Measurements from ENCODE around the gene SLIT3.
"Not testable (repeated sequence)": the region's sequence is repeated elsewhere in the genome, so short reads cannot be mapped to it uniquely, and the experiment has no call there.

The SLIT3 gene

GRCh38 chr5:169132302-169132660 is 168.7 kb downstream of the SLIT3 start:
- DNase-seq: no peak

GRCh38 chr5:169131616-169132301 is 169.2 kb downstream of the SLIT3 start:
- no peak for DNase-seq

GRCh38 chr5:169128679-169129078 is 172.3 kb downstream of the SLIT3 start:
- no peak for DNase-seq

- DNase-seq: no peak
Measured at GRCh38 chr5:169127431-169127830, 173.5 kb downstream of the SLIT3 start.

- no peak for DNase-seq
Measured at GRCh38 chr5:169126481-169127021, 174.4 kb downstream of the SLIT3 start.

GRCh38 chr5:169125571-169125970 is 175.4 kb downstream of the SLIT3 start:
- no peak for DNase-seq

- no peak for DNase-seq
Measured at GRCh38 chr5:169122951-169123350, 178.0 kb downstream of the SLIT3 start.

- no peak for DNase-seq
Measured at GRCh38 chr5:169121630-169122420, 179.1 kb downstream of the SLIT3 start.

GRCh38 chr5:169119288-169120048 is 181.5 kb downstream of the SLIT3 start:
- no peak for DNase-seq

GRCh38 chr5:169116961-169117461 is 183.9 kb downstream of the SLIT3 start:
- DNase-seq: no peak

- no peak for DNase-seq
Measured at GRCh38 chr5:169115461-169116124, 185.3 kb downstream of the SLIT3 start.

- no peak for DNase-seq
Measured at GRCh38 chr5:169114466-169115065, 186.4 kb downstream of the SLIT3 start.

- DNase-seq: no peak
Measured at GRCh38 chr5:169112016-169112415, 188.9 kb downstream of the SLIT3 start.

GRCh38 chr5:169106911-169107706 is 193.8 kb downstream of the SLIT3 start:
- DNase-seq: no peak

- DNase-seq: not testable (repeated sequence)
Measured at GRCh38 chr5:169105582-169105981, 195.4 kb downstream of the SLIT3 start.

GRCh38 chr5:169104937-169105494 is 195.9 kb downstream of the SLIT3 start:
- DNase-seq: no peak

- DNase-seq: no peak
Measured at GRCh38 chr5:169103586-169104181, 197.3 kb downstream of the SLIT3 start.

GRCh38 chr5:169101966-169102365 is 199.0 kb downstream of the SLIT3 start:
- DNase-seq: no peak

- DNase-seq: no peak
Measured at GRCh38 chr5:169100735-169101075, 200.2 kb downstream of the SLIT3 start.

All from NCI-H1417 treated with DMSO at 0.1 percent for 48 hours (cell line).